ENCODE results near the gene AUTS2. TPM values are rescaled to one million over a fixed set of nuclear protein-coding genes. Genes with fewer than 3 reads are reported as not detected.
A peak's percentile ranks its signal among the peaks of the same experiment; 100 is the strongest.

The AUTS2 gene
- total and polyA plus RNA-seq, 5 donors, result 7.0 to 15.4 (median 10.6) TPM

DNA sequence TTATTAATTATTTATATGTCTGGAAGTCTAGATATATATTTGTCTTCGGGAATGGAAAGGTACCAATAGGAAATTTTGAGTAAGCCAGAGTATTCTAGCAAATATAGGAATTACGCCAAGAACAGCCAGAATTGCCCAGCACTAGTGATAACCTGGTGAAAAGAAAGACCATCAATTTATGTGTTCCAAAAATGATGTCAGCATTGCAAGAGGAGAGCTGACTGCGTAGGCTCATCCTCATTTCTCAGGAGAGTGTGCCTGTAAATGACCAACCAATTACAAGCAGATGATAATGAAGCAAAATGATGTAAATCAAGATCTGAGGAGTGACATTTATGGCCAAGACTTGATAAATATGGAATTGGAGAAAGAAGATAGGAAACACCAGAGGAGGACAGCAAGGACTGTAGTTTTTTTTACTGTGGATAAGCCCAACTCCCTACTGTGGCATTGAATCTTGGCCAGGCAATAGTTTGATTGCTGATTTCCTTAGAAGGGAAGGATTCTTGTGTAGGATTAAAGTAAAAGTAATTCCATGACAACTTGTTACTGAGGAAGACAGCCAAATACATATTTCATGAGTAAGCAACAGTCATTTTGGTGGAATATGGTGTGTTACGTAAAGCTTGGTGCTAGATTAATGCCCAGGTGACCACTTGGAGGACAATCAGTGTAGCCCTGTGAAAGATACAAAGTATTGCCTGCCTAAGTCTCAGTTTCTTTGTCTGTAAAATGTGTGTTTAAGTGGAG, 590.8 kb downstream of the AUTS2 start:
- intact Hi-C loops (cut with DNase I), result no loop called here
- Histone ChIP-seq H3K4me3 (ENCODE audit: low read length) (no peak overlapping the region), H3K27ac (ENCODE audit: low read length) (no peak overlapping the region), H3K4me1 (ENCODE audit: control insufficient read depth, insufficient read depth, low read length) (no peaks in the 10 kb centered on the region), H3K9me3 (ENCODE audit: control insufficient read depth, low read length) (no peaks in the 10 kb centered on the region), H3K27me3 (ENCODE audit: control insufficient read depth, insufficient read depth) (no peaks in the 10 kb centered on the region)
- WGBS, result 93% methylated on average over 4 of the region's 4 CpGs
- ATAC-seq (no peak), DNase-seq (no peak)

DNA sequence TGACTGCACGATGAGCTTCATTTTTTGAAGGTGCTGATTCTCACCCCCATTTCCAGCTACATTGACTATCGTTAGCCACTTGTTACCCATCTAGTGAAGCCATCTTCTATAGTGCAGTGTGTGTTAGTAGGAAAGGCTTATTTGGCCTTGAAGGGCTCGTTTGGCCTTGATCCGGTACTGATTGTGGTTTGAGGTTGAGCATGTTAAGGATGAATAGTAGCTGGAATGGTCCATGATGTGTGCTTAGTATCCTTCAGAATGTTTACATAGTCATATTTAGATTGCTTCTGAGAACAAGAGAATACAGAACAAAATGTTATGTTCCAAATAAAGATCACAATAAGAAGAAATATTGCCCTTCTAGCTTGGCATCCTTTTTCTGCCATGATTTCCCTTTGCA, 591.5 kb downstream of the AUTS2 start:
- no peaks in the 10 kb centered on the region for H3K4me1 ChIP-seq (ENCODE audit: control insufficient read depth, insufficient read depth, low read length)
- H3K27me3 ChIP-seq (ENCODE audit: control insufficient read depth, insufficient read depth), result no peaks in the 10 kb centered on the region
- ATAC-seq (no peak), DNase-seq (no peak)
- intact Hi-C loops (cut with DNase I), result no loop called here
- no peak overlapping the region for H3K27ac ChIP-seq (ENCODE audit: low read length)
- H3K9me3 ChIP-seq (ENCODE audit: control insufficient read depth, low read length), result no peaks in the 10 kb centered on the region
- WGBS, result 92% methylated on average over 4 of the region's 4 CpGs
- no peak overlapping the region for H3K4me3 ChIP-seq (ENCODE audit: low read length)

GRCh38 chr7:70190281-70190680, 592.0 kb downstream of the AUTS2 start:
- no peak for DNase-seq
- WGBS, result 86% methylated on average over 4 of the region's 4 CpGs
- intact Hi-C loops (cut with DNase I), result no loop called here
- Histone ChIP-seq H3K27ac (ENCODE audit: low read length) (no peak overlapping the region), H3K9me3 (ENCODE audit: control insufficient read depth, low read length) (no peaks in the 10 kb centered on the region), H3K4me1 (ENCODE audit: control insufficient read depth, insufficient read depth, low read length) (no peaks in the 10 kb centered on the region), H3K4me3 (ENCODE audit: low read length) (no peak overlapping the region), H3K27me3 (ENCODE audit: control insufficient read depth, insufficient read depth) (no peaks in the 10 kb centered on the region)
- ATAC-seq, result no peak

DNA sequence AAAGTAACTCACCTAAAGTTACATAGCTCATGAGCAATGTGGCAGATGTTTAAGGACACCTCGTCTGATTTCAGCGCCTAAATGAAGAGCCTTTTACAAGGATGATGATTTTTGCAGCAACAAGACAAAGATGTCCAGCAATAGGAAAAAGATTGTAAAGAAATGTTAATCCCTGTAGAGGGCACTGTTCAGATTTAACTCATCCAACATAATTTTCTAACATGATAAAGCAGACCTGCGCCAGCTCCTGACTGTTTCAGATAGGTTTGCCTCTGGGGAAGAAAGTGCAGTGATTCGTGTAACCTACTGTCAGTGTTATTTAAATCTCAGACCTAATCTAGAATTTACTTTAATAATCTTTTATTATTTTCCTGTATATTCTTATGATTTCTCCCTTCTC, 595.2 kb downstream of the AUTS2 start:
- ATAC-seq (no peak), DNase-seq (no peak)
- Histone ChIP-seq H3K27ac (ENCODE audit: low read length) (no peak overlapping the region), H3K9me3 (ENCODE audit: control insufficient read depth, low read length) (no peaks in the 10 kb centered on the region), H3K27me3 (ENCODE audit: control insufficient read depth, insufficient read depth) (no peaks in the 10 kb centered on the region), H3K4me3 (ENCODE audit: low read length) (no peak overlapping the region), H3K4me1 (ENCODE audit: control insufficient read depth, insufficient read depth, low read length) (no peaks in the 10 kb centered on the region)
- 71% methylated on average over 4 of the region's 4 CpGs for WGBS
- intact Hi-C loops (cut with DNase I), result no loop called here

GRCh38 chr7:70208236-70209063, 610.2 kb downstream of the AUTS2 start:
- no peak overlapping the region for H3K4me3 ChIP-seq (ENCODE audit: low read length)
- no peak overlapping the region for H3K27ac ChIP-seq (ENCODE audit: low read length)
- intact Hi-C loops (cut with DNase I), result no loop called here
- peak in 1 of 2 donors; percentile 28 for ATAC-seq
- no peaks in the 10 kb centered on the region for H3K27me3 ChIP-seq (ENCODE audit: control insufficient read depth, insufficient read depth)
- DNase-seq, result no peak
- WGBS, result 67% methylated on average over 5 of the region's 5 CpGs
- no peaks in the 10 kb centered on the region for H3K4me1 ChIP-seq (ENCODE audit: control insufficient read depth, insufficient read depth, low read length)
- no peaks in the 10 kb centered on the region for H3K9me3 ChIP-seq (ENCODE audit: control insufficient read depth, low read length)

DNA sequence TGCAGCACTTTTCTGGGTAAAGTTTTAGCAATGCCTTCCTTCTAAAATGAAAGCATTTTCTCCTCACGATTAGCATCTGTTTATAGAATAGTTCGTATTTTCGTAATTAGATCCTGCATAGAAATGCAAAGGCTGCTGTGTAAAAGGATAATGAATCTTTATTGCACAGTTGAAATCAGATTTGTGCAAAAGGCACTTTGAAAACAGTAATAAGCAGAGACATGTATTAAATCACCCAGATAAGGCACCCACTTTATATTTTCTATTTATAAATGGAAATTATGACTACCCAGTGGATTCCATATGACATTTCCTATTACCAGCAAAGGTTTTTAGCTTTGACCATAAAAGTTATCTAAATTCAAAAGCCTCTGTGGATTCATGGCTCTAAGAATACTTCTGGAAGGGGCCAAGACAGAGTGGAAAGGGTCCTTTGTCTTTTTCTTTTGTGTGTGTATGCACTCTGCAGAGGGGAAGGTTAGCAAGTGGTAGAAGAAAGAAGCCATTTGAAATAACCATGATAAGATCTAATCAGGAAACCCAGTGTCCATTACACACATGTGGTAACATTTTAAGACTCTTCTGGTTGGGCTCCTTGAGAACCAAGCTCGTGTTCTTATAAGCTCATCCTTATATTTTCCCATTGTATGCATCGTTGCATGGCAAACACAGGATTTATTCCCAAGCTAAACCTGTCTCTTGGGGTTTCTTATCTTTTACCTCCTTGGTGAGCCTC, 612.1 kb downstream of the AUTS2 start:
- Histone ChIP-seq H3K4me3 (ENCODE audit: low read length) (no peak overlapping the region), H3K9me3 (ENCODE audit: control insufficient read depth, low read length) (no peaks in the 10 kb centered on the region), H3K27me3 (ENCODE audit: control insufficient read depth, insufficient read depth) (no peaks in the 10 kb centered on the region), H3K4me1 (ENCODE audit: control insufficient read depth, insufficient read depth, low read length) (no peaks in the 10 kb centered on the region), H3K27ac (ENCODE audit: low read length) (no peak overlapping the region)
- ATAC-seq (no peak), DNase-seq (no peak)
- intact Hi-C loops (cut with DNase I), result no loop called here
- 85% methylated on average over 5 of the region's 5 CpGs for WGBS

DNA sequence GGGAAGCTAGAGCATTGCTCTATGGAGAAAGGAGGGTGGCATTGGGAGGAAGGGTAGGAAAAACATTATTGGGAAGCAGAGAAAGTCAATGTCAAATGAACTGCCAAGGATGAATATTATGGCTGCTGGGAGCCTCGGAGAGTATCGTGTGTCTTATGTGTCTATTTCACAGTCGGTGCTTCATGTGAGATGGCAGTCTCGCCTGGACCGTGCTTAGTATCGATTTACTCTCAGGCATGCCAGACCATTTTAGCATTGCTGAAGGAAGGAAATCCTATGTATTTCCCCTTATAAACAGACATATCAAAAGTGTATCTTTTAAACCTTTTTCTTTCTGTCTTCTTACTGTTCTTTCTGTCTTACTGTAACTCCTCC, 612.6 kb downstream of the AUTS2 start:
- no peaks in the 10 kb centered on the region for H3K27me3 ChIP-seq (ENCODE audit: control insufficient read depth, insufficient read depth)
- ATAC-seq (no peak), DNase-seq (no peak)
- WGBS, result 98% methylated on average over 6 of the region's 6 CpGs
- no peak overlapping the region for H3K4me3 ChIP-seq (ENCODE audit: low read length)
- H3K27ac ChIP-seq (ENCODE audit: low read length), result no peak overlapping the region
- no peaks in the 10 kb centered on the region for H3K4me1 ChIP-seq (ENCODE audit: control insufficient read depth, insufficient read depth, low read length)
- H3K9me3 ChIP-seq (ENCODE audit: control insufficient read depth, low read length), result no peaks in the 10 kb centered on the region
- intact Hi-C loops (cut with DNase I), result no loop called here

- intact Hi-C loops (cut with DNase I), result no loop called here
- H3K4me1 ChIP-seq (ENCODE audit: control insufficient read depth, insufficient read depth, low read length), result no peaks in the 10 kb centered on the region
- DNase-seq (no peak), ATAC-seq (no peak)
- H3K4me3 ChIP-seq (ENCODE audit: low read length), result no peak overlapping the region
- H3K9me3 ChIP-seq (ENCODE audit: control insufficient read depth, low read length), result no peaks in the 10 kb centered on the region
- no peak overlapping the region for H3K27ac ChIP-seq (ENCODE audit: low read length)
- 92% methylated on average over 6 of the region's 6 CpGs for WGBS
- no peaks in the 10 kb centered on the region for H3K27me3 ChIP-seq (ENCODE audit: control insufficient read depth, insufficient read depth)
These were observed 614.0 kb downstream of the AUTS2 start for GRCh38 chr7:70212281-70212680.

DNA sequence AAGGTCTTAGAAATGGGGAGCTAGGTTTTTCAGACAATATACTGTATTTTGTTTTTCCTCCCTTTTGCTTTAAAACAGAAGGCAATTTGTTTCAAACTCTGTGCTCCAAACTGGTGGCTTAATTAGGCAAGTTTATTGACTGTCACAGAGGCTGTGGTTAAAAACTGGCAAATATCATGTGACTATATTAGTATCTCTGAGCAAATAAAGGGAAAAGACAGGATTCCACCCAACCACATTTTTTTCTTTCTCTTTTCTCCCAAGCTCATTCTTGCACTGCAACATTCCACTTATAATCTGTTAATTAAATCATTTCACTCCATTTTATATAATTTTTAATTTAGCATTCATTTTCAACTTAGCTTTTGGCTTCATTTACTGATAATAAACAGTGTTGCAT, 615.8 kb downstream of the AUTS2 start:
- no peak for ATAC-seq
- no peaks in the 10 kb centered on the region for H3K9me3 ChIP-seq (ENCODE audit: control insufficient read depth, low read length)
- no peak overlapping the region for H3K4me3 ChIP-seq (ENCODE audit: low read length)
- DNase-seq, result no peak
- no peak overlapping the region for H3K27ac ChIP-seq (ENCODE audit: low read length)
- no peaks in the 10 kb centered on the region for H3K4me1 ChIP-seq (ENCODE audit: control insufficient read depth, insufficient read depth, low read length)
- no peaks in the 10 kb centered on the region for H3K27me3 ChIP-seq (ENCODE audit: control insufficient read depth, insufficient read depth)
- intact Hi-C loops (cut with DNase I), result no loop called here

DNA sequence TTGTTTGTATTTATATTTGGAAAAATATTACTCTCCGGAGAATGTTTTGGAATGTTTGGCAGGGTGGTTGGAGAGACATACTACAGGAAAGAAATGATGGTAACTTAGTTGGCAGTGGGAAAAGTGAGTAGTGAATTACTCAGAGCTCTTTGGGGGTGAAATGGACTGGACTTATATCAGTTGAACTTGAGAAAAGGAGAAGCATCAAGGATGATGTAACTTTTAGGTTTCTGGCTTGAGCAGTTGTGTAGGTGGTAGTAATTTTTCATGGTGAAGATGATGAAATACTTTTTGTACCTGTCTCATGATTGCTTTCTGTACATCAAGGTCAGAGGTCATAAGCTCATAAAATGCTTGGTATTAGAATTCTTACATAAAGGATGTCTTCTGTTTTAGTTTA, 617.2 kb downstream of the AUTS2 start:
- Histone ChIP-seq H3K4me3 (ENCODE audit: low read length) (no peak overlapping the region), H3K4me1 (ENCODE audit: control insufficient read depth, insufficient read depth, low read length) (no peaks in the 10 kb centered on the region), H3K27ac (ENCODE audit: low read length) (no peak overlapping the region), H3K9me3 (ENCODE audit: control insufficient read depth, low read length) (no peaks in the 10 kb centered on the region), H3K27me3 (ENCODE audit: control insufficient read depth, insufficient read depth) (no peaks in the 10 kb centered on the region)
- intact Hi-C loops (cut with DNase I), result no loop called here
- DNase-seq (no peak), ATAC-seq (no peak)
- WGBS, result 62% methylated on average over 1 of the region's 1 CpG

- Histone ChIP-seq H3K4me3 (ENCODE audit: low read length) (no peak overlapping the region), H3K9me3 (ENCODE audit: control insufficient read depth, low read length) (no peaks in the 10 kb centered on the region), H3K4me1 (ENCODE audit: control insufficient read depth, insufficient read depth, low read length) (no peaks in the 10 kb centered on the region), H3K27me3 (ENCODE audit: control insufficient read depth, insufficient read depth) (no peaks in the 10 kb centered on the region), H3K27ac (ENCODE audit: low read length) (no peak overlapping the region)
- intact Hi-C loops (cut with DNase I), result no loop called here
- 82% methylated on average over 3 of the region's 3 CpGs for WGBS
- no peak for ATAC-seq
- DNase-seq, result no peak
These were observed 619.3 kb downstream of the AUTS2 start for GRCh38 chr7:70217571-70217970.

Data from right cardiac atrium (tissue), 5 donors.